MCF 10A (cell line): ENCODE data around the gene HSDL2. TPM values are rescaled to one million over a fixed set of nuclear protein-coding genes. Genes with fewer than 3 reads are reported as not detected.
A peak's percentile ranks its signal among the peaks of the same experiment; 100 is the strongest.

ENCODE experiments used
- BruUV-seq: library from RNA; stranded (reverse); fragments of 400-500 nt; replicated peaks from 2 replicates; lab custom pipeline; 2021; lab: Mats Ljungman, UMichigan
- CTCF ChIA-PET: fragments of 300-600 bp; sonication (Branson Sonifier 250); formaldehyde crosslinking; extraction: SDS; loops from one replicate; lab custom pipeline; 2021; ENCODE audit warnings: antibody characterized with exemption, inconsistent platforms; lab: Yijun Ruan, JAX
- POLR2A ChIA-PET: fragments of 300-600, 350-650 bp; sonication (Branson Sonifier 250); formaldehyde crosslinking; extraction: SDS; loops from one replicate; lab custom pipeline; 2020; ENCODE audit warnings: antibody characterized with exemption, inconsistent platforms; lab: Yijun Ruan, JAX
- DNase-seq: peaks from one replicate; pipeline ENCODE4 v3.0.0-alpha.2; 2018; ENCODE audit not compliant: unreplicated experiment
- H3K27ac Mint-ChIP-seq: one replicate; pipeline ENCODE4 v1.8.0; 2022; ENCODE audit warnings: mild to moderate bottlenecking, low read depth, mixed read lengths; ENCODE audit not compliant: unreplicated experiment
- H3K27me3 Mint-ChIP-seq: one replicate; pipeline ENCODE4 v1.8.0; 2022; ENCODE audit warnings: mixed read lengths; ENCODE audit not compliant: insufficient read depth, unreplicated experiment
- H3K36me3 Mint-ChIP-seq: one replicate; pipeline ENCODE4 v1.8.0; 2022; ENCODE audit warnings: mild to moderate bottlenecking, moderate library complexity, mixed read lengths; ENCODE audit not compliant: insufficient read depth, unreplicated experiment
- H3K4me1 Mint-ChIP-seq: one replicate; pipeline ENCODE4 v1.8.0; 2022; ENCODE audit warnings: mixed read lengths; ENCODE audit not compliant: insufficient read depth, unreplicated experiment
- H3K4me3 Mint-ChIP-seq: one replicate; pipeline ENCODE4 v1.8.0; 2022; ENCODE audit warnings: mild to moderate bottlenecking, moderate library complexity, mixed read lengths; ENCODE audit not compliant: unreplicated experiment
- H3K9me3 Mint-ChIP-seq: one replicate; pipeline ENCODE4 v1.8.0; 2022; ENCODE audit warnings: mixed read lengths; ENCODE audit not compliant: unreplicated experiment
- intact Hi-C: fragments of 100-400 bp; cut with micrococcal nuclease; formaldehyde crosslinking; loops from 2 replicates; pipeline ENCODE4 v1.14.1; 2022
- total RNA-seq: library from RNA; stranded (reverse); gene quantifications from 2 replicates; pipeline ENCODE4 v1.2.3, GENCODE V29; 2022
- TF ChIP-seq, protein P1 (sequence below): fragments of 200-600 bp; IDR thresholded peaks from one replicate; pipeline ENCODE4 v1.8.0; 2022; ENCODE audit warnings: antibody characterized with exemption, mild to moderate bottlenecking; ENCODE audit not compliant: unreplicated experiment

Gene HSDL2
- total RNA-seq, 1 experiment from 2014 or later = 26.7 TPM

DNA sequence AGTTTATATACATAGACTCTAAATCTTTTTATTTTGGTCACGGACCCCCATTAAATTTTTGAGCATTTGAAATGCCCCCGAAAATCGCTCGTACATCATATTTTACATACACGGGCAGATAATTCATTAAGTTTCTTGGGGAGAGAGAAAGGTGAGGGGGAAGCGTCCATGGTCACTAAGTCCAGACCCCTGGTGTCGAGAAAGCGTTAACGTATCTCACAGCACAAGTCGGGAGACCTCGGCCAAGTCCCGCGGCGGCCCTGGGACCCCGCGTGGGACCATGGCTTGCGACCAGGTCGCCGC lies 47.3 kb upstream of the HSDL2 start:
- intact Hi-C loops = loop anchor here (2.0 kb wide), 2 partner anchors 100 to 158 kb away; partner anchors contain the start of gene SUSD1
- CTCF ChIA-PET = interaction anchor here (0.6 to 2.4 kb wide), 7 partner anchors 47 to 384 kb away, joined by 3 to 13 read pairs (median 4); partner anchors contain the start of gene HSDL2
- Mint-ChIP-seq H3K4me3 (peak overlapping the region; percentile 94), H3K9me3 (no peaks in the 10 kb centered on the region), H3K4me1 (peaks cover 15% of the 10 kb centered on the region), H3K36me3 (no peaks in the 10 kb centered on the region), H3K27ac (peak overlapping the region; percentile 94), H3K27me3 (no peaks in the 10 kb centered on the region)
- POLR2A ChIA-PET = interaction anchor here (0.7 to 3.6 kb wide), 30 partner anchors 11 to 573 kb away, joined by 3 to 50 read pairs (median 4); partner anchors contain the start of genes HSDL2, SNX30 and UGCG
- TF ChIP-seq, protein P1, sequence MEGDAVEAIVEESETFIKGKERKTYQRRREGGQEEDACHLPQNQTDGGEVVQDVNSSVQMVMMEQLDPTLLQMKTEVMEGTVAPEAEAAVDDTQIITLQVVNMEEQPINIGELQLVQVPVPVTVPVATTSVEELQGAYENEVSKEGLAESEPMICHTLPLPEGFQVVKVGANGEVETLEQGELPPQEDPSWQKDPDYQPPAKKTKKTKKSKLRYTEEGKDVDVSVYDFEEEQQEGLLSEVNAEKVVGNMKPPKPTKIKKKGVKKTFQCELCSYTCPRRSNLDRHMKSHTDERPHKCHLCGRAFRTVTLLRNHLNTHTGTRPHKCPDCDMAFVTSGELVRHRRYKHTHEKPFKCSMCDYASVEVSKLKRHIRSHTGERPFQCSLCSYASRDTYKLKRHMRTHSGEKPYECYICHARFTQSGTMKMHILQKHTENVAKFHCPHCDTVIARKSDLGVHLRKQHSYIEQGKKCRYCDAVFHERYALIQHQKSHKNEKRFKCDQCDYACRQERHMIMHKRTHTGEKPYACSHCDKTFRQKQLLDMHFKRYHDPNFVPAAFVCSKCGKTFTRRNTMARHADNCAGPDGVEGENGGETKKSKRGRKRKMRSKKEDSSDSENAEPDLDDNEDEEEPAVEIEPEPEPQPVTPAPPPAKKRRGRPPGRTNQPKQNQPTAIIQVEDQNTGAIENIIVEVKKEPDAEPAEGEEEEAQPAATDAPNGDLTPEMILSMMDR = no peak
- no TSS peak for BruUV-seq
- DNase-seq = no peak

GRCh38 chr9:112332977-112333638 lies 46.8 kb upstream of the HSDL2 start, which contains the start of gene PTBP3:
PTBP3 (minus strand) TSS chr9:112333619; CDS start chr9:112297865, 35,754 bp downstream.
- Mint-ChIP-seq H3K4me3 (peak within 1 kb of the TSS; percentile 94), H3K27me3 (no peaks in the 10 kb centered on the region), H3K27ac (peak within 1 kb of the TSS; percentile 94), H3K36me3 (no peaks in the 10 kb centered on the region), H3K9me3 (no peaks in the 10 kb centered on the region), H3K4me1 (peaks cover 19% of the 10 kb centered on the region)
- TF ChIP-seq, protein P1 = no peak
- peak; percentile 80 for DNase-seq
- CTCF ChIA-PET = interaction anchor here (0.6 to 2.4 kb wide), 11 partner anchors 8 to 256 kb away, joined by 3 to 13 read pairs (median 4); partner anchors contain the start of gene HSDL2
- POLR2A ChIA-PET = interaction anchor here (0.6 to 3.6 kb wide), 34 partner anchors 12 to 708 kb away, joined by 3 to 50 read pairs (median 4); partner anchors contain the start of genes HSDL2, SNX30, SUSD1 and UGCG
- intact Hi-C loops = loop anchor here (2.0 kb wide), 2 partner anchors 100 to 158 kb away; partner anchors contain the start of gene SUSD1
- no TSS peak for BruUV-seq

DNA sequence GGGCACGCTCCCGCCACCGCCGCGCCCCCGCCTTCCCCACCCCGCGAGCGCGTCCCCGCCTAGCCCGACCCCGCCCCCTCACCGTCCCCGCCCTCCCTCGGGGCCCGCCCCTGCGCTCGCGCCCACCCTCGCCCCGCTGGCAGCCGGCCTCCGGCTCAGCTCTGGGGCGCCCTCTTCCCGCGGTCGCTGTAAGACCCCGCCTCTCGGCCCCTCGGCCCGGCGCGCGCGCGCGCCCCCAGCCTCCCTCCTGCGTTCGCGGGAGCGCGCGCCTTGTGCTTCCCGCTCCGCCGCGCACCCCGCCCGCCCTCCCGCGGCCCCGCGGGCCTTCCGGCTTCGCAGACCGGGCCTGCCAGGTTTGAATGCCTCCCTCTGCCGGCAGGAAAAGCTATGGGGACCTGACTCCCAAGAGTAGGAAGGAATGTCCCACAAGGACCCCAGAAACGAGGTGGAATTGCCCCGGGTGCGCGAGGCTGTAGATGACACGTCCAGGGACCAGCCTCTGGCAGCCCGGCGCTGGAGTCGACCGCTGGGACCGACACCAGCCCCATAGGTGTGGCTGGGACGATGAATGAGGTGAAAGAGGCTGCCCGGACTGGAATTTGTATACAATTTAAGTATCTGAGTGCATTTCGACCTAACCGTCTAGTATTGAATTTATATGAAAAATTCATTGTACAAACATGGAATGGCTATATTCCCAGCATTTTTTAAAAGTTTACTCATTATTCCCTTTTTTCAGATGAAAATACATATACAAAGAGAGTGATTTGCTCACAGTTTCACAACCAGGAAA lies 46.1 kb upstream of the HSDL2 start:
- H3K9me3 Mint-ChIP-seq = no peaks in the 10 kb centered on the region
- H3K27ac Mint-ChIP-seq = peak overlapping the region; percentile 94
- no peaks in the 10 kb centered on the region for H3K27me3 Mint-ChIP-seq
- TF ChIP-seq, protein P1 = peak; percentile 35
- ChIA-PET POLR2A (interaction anchor here (0.7 to 3.6 kb wide), 24 partner anchors 13 to 708 kb away, joined by 3 to 50 read pairs (median 5); partner anchors contain the start of genes HSDL2, SNX30 and SUSD1), CTCF (interaction anchor here (0.7 to 2.4 kb wide), 9 partner anchors 9 to 256 kb away, joined by 3 to 13 read pairs (median 4); no protein-coding TSS in a partner anchor)
- intact Hi-C loops = loop anchor here (1.0 to 2.0 kb wide), 6 partner anchors 27 to 237 kb away; partner anchors contain the start of gene SUSD1
- peak; percentile 94 for DNase-seq
- H3K4me1 Mint-ChIP-seq = peaks cover 13% of the 10 kb centered on the region
- no peaks in the 10 kb centered on the region for H3K36me3 Mint-ChIP-seq
- peak overlapping the region; percentile 94 for H3K4me3 Mint-ChIP-seq
- BruUV-seq = TSS peak; percentile 67
